Activated T-cell treated with anti-CD3 and anti-CD28 coated beads for 48 hours (primary cell): ENCODE results near the gene BPGM.
"Not testable (repeated sequence)": the region's sequence is repeated elsewhere in the genome, so short reads cannot be mapped to it uniquely, and the experiment has no call there.

Experiments
- DNase-seq: peaks from one replicate; pipeline ENCODE4 v3.0.0-alpha.2; 2020; ENCODE audit warnings: low read depth

The BPGM gene

DNA sequence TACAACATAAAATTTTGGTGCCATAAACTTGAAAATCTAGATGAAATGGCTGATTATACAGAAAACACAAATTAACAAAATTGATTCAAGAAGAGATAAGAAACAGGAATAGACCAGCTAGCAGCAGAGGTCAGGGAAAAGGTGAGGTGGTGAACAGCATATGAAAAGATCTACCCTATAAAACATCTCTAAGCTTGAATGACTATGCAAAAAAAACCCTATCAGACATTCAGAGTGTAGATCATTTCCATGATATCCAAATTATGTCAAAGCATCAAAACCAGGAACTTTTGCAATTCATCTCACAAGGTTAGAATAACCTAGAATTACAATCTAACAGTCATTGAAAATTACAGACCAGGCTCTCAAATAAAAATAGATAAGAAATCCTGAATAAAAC, 14.6 kb upstream of the BPGM start:
- no peak for DNase-seq

DNA sequence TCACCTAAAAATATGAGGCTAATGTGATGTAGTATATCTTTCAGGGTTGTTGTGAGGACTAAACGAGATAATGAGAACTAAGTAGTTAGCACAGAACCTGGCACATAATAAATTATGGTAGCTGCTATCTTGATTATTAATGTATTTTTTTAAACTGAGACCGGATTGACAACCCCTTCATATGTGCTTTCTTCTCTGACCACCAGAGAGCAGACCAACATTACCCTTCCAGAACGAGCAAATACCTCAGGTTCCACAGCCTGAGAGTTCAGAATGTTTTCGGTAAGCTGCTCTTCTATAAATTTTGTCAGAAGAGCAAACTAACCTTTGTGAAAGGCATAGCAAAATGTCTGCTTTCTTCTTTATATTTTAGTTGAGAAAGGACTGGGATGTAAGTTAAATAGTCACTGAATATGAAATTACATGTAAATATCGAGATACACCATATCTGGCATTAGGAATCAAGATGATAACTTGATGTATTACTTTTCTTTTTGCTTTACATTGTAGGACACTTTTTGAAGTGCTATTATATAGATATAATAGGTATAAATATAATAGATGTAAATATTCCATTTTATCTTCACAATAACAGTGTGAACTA, 13.6 kb upstream of the BPGM start:
- DNase-seq = no peak

DNA sequence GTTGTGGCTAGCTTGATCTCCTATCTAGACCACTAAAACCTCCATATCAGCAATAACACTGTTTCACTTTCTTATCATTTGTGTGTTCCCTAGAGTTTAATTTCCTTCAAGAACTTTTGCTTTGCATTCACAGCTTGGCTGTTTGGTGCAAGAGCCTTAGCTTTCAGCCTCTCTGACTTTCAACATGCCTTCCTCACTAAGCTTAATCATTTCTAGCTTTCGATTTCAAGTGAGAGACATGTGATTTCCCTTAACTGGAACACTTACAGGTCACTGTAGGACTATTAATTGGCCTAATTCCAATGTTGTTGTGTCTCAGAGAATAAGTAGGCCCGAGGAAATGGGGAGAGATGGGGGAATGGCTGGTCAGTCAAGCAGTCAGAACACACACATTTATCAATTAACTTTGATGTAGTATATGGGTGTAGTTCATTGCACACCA, 10.6 kb upstream of the BPGM start:
- DNase-seq = no peak

DNA sequence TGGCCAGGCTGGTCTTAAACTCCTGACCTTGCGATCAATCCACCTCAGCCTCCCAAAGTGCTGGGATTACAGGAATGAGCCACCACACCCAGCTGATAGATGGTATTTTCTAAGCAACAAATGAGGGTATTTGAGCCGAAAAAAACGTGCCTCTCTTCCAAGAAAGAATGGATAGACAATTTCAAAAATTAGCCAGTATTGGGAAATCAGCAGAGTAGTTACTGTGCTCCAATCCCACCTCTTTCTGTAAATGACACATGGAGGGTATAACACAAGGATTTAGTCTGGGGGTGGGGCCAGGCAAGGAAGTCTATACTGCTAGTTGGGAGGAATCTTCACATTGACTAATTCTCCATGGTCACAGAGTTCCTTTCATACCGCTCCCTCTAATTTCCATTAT, 9.2 kb upstream of the BPGM start:
- DNase-seq = no peak

DNA sequence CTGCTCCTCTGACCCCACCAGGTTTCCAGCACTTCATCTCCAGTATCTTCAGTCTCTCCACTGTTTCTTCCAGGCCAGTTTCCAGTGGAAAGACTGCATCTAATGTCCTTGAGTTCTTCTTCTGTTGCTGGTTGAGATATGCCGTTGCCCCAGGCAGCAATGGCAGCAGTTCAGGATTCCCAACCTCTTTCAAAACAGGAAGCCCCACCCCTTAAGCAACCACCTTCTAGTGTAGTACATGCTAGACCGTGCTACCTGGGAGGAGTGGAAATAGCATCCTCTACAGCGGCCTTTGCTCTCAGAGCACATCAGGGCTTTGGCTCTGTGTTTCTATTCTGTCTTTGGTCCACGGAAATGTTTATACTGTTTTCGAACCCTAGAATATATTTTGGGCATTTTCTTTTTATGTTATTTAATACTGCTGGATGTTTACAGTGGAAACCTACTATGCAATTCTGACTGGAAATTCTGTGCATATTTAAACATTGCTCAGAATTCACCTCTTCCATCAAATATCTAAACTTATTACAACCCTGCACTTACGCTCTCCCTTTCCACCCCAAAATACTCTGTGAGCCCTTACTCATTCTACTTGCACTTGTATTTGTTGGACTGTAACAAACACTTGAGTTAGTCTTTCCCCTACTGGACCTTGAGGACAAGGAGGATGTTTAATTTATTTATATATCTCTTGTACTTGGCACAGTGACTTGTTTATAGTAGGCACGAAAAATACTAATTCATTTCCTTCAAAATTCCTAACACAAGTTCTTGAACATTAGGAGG, 8.5 kb upstream of the BPGM start:
- no peak for DNase-seq

DNA sequence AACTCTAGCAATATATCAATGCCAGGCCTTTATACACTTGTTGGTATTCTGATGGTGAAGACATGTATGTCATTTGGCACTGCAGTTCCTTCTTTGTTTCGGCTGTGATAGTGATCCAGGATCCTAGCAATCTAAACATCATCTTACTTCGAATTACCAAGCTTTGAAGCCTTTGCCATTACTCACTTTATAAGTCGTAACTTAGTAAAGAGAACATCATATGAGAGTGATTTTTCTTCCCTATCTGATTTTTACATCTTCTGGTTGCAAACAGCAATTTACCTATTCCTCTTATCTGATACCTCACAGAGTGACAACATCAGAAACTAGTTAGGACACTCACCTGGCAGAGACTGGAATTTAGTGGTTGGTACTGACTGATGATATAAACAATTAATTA, 7.6 kb upstream of the BPGM start:
- no peak for DNase-seq

DNA sequence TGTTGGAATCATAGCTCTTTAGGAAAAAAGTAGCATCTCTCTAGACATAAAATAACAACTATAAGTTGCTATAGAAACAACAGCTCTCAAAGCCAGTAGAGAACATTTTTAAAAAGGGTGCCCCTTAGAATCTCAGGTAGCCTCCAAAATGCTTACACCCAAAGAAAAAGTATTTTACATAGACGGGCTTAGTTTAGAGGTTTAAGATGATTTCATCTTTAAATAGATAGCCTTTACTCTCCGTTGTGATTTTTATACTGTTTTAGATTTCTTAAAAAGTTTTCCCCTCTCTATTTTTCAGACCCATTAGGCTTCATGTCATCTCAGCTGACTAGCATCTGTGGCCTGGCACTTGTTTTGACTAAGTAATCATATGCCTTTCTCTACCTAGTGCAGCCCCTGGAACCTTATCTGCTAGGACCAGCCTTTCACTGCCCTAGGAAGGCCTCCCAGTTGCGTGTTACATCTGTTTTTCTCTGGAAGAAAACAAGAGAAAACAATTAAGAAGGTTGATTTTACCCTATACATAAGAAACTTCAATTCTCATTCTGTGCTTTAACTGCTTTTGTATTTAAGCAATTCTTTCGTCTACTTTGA, 6.9 kb upstream of the BPGM start:
- DNase-seq = no peak

DNA sequence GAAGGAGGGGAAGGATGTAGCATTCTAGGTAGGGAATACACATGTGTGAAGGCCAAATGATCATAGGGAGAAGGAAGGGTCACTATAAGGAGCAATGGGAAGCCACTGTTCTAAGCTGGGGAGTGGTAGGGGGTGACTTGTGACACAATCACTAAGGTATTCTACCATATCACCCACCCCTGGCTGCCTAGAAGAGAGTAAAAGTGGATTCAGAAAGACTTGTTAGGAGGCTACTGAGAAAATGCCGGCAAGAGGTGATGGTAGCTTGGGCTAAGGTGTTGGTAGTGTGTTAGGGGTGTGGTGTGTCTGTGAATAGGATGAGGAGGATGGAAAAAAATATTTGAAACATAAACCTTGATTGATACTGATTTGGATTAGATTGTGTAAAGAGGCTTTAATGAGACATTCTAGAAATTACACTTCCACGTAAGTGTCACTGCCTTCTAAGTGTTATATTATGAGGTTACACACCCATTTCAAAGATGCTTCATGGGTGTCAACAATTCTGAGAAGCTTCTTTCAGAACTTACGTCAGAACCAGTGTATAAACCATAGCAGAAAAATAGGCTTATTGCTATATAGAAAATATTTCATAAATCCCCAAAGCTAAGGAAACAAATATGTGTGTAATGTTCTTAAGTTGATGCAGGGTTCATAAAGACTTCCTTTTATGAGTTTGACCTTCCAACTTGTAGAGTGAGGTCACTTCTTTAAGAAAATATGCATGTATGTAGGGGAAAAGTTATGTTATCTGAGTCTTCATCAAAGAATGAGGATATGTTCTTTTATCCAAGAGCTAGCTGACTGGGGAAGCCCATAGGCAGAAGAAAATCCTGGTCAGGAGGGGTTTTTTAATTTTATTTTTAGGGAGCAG, 5.6 kb upstream of the BPGM start:
- no peak for DNase-seq

DNA sequence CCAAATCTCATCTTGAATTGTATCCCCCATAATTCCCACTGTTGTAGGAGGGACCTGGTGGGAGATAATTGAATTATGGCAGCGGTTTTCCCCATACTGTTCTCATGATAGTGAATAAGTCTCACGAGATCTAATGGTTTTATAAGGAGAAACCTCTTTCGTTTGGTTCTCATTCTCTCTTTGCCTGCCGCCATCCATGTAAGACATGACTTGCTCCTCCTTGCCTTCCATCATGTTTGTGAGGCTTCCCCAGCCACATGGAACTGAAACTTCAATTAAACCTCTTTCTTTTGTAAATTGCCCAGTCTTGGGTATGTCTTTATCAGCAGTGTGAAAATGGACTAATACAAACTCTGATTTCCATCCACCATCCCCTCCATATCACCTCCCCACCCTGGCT, 4.7 kb upstream of the BPGM start:
- not testable (repeated sequence) for DNase-seq

DNA sequence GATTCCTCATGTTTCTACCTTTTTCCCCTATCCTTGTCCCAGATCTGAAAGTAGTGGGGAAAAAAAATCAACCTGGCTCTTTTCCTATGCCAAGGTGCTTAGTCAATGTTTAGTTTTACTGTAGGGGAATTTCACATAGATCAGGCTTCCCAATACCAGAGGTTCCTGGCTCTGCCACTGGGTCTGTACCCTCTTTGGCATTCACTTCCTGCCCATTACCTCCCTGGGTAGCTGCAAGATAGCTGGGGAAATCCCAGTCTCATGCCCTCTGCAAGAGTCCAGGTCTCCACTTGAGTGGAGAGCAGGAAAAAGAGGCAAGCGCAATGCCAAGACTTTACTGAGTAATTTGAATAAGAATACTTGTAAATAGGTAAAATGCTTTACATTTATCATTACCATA, 3.5 kb upstream of the BPGM start:
- no peak for DNase-seq

DNA sequence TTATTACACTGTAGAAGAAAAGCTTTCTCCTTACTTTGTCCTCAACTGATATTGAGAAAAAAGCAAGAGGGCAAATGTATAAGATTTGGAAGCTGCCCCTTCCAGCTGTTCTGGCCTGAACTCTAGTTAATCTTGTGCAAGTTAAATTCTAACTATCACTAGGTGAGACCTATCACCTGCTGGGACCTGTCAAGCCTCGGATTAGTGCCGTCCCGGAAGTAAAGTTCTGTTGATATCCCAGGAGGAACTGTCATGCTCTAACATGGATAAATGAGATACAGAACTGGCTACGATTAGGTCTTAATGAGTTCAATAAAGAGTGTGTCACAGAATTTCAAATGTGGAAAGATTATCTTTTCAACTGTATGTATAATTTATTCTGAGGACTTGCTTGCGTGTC, 1.2 kb upstream of the BPGM start:
- DNase-seq = no peak

DNA sequence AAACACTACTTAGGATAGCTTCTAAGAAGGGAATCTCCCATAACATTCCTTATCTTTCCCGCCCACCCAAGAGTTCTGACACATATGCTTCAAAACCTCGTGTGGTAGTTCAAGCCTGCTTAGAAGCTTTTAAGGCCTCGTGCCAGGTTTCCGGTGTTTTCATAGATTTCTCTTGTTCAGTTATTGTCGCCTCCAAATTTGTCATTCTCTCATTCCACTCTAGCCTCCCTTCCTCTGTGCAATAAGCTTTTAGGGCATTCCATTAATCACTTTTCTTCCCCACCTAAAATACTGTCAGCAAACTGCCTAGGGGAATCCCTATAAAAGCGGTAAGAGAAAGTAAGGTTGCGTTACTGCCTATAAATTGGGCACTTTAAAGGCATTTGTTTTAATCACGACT, 718 bp upstream of the BPGM start:
- DNase-seq = no peak

DNA sequence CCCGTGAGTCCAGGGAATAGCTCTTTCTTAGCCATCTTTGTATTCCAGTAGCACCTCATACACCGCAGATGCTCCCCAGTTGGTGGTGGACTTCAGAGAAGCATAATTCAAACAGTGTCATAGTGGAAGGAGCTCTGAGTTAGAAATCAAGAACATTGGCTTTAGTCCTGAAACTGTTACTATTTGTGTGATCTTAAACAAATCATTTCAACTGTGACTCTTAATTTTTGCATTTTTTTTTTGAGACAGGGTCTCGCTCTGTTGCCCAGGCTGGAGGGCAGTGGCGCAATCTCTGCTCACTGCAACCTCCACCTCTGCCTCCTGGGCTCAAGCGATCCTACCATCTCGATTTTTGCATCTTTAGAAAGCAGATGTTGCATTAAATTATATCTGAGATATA, 1.8 kb downstream of the BPGM start:
- no peak for DNase-seq

DNA sequence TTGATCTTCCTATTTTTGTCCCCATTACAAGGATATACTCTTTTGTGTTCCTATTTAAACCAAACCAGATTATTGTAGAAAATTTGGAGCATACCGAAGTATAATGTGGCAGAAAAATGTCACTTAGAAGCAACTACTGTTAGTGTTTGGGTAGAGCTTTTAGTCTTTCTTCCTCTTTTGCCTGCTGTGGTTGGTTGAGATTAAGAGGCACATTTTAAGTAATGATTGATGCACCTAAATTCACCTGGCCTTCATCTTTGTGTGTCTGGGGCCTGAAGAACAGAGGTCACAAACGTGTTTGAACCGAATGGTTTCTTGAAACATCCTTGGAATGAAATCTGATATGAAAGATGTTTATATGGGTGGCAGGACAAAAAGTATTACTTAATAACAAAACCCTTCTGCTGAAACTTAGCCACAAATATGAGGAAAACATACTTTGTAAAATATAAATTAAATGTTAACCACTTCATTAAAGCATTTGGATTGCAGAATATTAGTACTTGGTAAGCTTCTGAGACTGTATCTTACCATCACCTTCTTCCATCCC, 2.6 kb downstream of the BPGM start:
- DNase-seq = no peak

DNA sequence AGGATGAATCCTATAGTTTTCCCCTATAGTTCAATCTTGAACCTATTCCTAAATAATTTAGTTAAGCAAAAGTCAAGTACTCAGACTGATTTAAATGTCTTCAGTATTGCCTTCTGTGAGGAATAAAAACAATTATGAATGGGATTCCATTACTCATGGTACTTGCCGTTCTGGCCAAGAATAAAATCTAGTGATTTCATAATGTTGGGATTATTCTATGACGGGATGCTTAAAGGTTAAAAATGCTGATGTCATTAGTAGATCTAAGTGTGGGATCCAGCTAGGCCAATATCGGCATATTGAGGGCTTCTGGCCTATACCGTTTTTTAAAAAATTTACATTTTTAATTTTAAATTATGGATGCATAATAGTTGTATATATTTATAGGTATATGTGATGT, 5.3 kb downstream of the BPGM start:
- no peak for DNase-seq

DNA sequence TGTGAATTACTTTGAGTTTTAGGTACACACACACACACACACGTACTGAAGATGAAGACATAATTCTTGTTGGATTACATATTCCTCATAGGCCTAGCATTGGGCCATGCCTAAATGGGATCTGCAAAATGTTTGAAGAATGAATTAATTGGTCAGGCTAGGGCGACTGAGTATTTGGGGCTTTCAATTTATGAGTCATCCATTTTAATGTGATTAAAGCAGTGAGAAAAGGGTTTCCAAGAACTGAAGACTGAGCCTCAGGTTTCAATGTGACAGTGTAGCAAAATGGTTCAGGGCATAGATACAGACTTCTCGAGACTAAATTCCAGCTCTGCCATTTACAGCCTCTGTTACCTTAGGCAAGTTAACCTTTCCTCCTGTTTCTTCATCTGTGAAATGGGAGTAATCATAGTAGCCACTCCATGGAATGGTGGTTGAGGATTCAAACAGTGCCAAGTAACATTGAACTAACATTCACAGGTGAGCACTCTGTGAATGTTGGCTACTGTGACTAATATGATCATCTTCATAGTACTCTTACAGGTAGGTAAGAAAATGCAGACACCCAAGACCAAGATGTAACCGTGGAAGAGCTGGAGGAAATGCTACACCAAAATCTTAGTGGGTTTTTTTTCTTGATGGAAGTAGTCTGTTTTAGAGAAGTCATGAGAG, 7.6 kb downstream of the BPGM start:
- DNase-seq = no peak

DNA sequence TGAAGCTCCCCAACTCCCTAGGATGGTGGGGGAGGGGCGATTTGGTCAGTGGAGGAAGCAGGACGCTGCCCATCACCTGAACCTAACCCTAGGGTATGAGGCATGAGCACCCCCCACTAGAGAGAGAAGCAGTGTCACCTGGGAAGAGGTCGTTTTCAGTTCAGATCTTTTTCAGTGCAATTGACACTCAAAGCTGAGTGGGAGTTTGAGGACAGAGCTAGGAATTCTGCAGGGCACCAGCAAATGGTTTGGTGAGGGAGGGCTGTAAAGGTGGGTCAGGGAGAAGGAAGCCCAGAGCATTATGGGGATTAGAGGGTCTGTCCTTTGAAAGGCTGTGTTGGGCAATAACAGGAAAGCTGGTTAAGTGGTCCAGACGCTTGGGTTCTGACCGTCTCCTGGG, 10.9 kb downstream of the BPGM start:
- DNase-seq = no peak

DNA sequence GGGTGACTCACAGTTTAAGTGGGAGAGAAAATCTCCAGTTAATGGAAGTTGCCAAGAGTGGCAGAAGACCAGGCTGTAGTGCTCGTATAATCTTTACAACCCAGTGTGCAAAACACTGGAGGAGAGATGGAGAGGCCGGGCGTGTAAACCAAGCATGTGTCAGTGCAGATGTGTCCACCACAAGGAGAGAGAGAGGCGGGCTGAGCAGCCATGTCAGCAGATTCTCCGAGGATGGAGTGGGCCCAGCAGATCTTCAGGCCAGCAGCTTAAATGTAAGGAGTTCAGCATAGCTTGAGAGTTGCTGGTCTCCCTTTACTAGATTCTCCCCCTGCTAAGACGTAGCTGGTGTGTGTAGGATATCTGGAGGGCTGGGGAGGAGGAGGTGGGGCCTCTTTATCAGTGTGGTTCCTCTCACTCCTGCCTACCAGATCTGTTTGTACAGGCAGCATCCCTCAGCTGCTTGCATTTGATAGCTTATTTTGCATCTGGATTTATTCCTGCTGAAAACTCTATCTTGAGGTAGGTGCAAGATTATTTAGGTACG, 13.7 kb downstream of the BPGM start:
- DNase-seq = no peak

DNA sequence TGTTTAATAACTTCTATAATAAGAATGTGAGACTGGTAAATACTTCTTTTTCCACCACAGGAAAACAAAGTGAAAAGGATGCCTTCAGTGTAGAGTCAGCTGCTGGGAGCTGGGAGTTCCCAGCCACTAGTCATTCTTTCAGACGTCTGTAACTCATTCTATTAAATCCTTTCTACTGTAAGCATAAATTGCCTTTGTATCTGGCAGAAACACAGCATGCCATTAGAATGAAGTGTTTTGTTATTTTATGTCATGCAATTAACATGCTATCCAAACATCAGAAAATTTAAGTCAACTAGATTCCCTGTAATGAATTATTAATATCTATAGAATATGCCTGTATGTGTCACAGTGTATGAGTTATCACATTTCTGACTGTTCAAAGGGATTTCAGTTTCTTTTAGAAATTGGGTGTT, 14.3 kb downstream of the BPGM start:
- no peak for DNase-seq

DNA sequence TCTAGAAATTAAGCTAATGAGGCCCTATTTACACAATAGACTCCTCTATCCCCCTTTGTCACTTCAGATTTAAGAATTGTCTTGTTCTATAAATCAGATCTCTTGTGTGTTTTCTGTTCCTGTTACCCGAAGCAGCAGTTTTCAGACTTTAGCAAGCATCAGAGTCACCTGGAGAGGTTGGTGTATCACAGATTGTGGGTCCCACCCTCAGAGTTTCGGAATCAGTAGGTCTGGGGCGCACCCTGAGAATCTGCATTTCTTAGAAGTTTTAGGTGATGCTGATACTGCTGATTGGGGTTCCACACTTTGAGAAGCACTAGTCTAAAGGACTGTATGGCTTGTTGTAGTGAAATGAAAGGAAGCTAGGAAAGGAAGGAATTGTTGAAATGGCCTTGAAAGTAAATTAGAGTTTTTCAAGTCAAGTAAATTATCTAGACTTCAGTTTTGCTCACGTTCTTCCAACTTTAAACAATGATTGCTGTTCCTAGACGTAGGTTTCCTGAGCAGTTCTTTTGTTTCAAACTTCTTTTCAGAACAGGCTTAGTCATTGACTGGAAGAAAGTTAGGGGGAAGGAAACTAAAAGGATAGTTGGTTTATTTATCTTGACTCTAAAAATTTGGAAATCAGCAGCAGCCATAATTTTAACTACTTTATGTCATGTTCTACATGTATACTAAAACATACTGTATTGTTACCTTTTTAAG, 15.7 kb downstream of the BPGM start:
- no peak for DNase-seq

DNA sequence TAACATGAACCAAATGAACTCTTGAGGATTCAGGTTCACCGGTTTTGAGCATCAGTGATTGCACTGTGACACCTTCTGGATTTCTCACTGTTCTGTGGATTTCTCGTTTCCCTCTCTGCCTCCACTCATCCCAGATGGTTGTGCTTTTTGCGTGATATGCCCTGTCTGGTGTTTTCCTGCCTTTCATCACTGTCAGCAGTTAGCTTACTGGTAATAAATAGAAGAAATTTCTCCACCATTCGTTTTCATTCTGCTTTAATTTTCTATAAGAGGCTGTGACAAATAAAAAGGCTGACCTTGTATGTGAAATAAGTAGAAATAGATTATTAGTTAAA, 16.2 kb downstream of the BPGM start:
- DNase-seq = no peak
